Mesendoderm (in vitro differentiated cells): ENCODE measurements around the gene RNASE1.
A peak's percentile ranks its signal among the peaks of the same experiment; 100 is the strongest.

Experiments
- DNase-seq: peaks from one replicate; pipeline ENCODE4 v3.0.0; 2013
- H2AK5ac ChIP-seq: 2 replicates; pipeline ENCODE4 v1.6.1; 2013; ENCODE audit warnings: low read length, inconsistent platforms
- H2BK120ac ChIP-seq: 2 replicates; pipeline ENCODE4 v1.6.1; 2013; ENCODE audit warnings: low read depth, mild to moderate bottlenecking, low read length, moderate library complexity, mixed read lengths
- H2BK15ac ChIP-seq: replicated peaks from 2 replicates; pipeline ENCODE4 v1.6.1; 2013; ENCODE audit warnings: low read depth, mild to moderate bottlenecking, moderate library complexity
- H2BK5ac ChIP-seq: 2 replicates; pipeline ENCODE4 v1.6.1; 2013; ENCODE audit warnings: low read length, inconsistent platforms
- H3K18ac ChIP-seq: 2 replicates; pipeline ENCODE4 v1.6.1; 2013; ENCODE audit warnings: mild to moderate bottlenecking, low read length, mixed read lengths
- H3K23ac ChIP-seq: one replicate; pipeline ENCODE4 v1.6.1; 2013; ENCODE audit warnings: low read length
- H3K27ac ChIP-seq: 2 replicates; pipeline ENCODE4 v1.5.1; 2013; ENCODE audit warnings: low read depth, mild to moderate bottlenecking, inconsistent platforms, low read length, moderate library complexity
- H3K27me3 ChIP-seq: 2 replicates; pipeline ENCODE4 v1.6.1; 2013; ENCODE audit warnings: low read length, control low read depth, mild to moderate bottlenecking, inconsistent platforms; ENCODE audit not compliant: insufficient read depth, poor library complexity
- H3K36me3 ChIP-seq: 2 replicates; pipeline ENCODE4 v1.6.1; 2013; ENCODE audit warnings: low read length, inconsistent platforms; ENCODE audit not compliant: control insufficient read depth, insufficient read depth
- H3K4ac ChIP-seq: one replicate; pipeline ENCODE4 v1.6.1; 2013; ENCODE audit warnings: low read depth, mild to moderate bottlenecking, low read length, moderate library complexity
- H3K4me1 ChIP-seq: 2 replicates; pipeline ENCODE4 v1.6.1; 2013; ENCODE audit warnings: low read depth, low read length, inconsistent platforms; ENCODE audit not compliant: control insufficient read depth
- H3K4me2 ChIP-seq: 2 replicates; pipeline ENCODE4 v1.6.1; 2013; ENCODE audit warnings: low read length
- H3K4me3 ChIP-seq: 2 replicates; pipeline ENCODE4 v1.5.1; 2013; ENCODE audit warnings: mild to moderate bottlenecking, low read length
- H3K56ac ChIP-seq: one replicate; pipeline ENCODE4 v1.6.1; 2013; ENCODE audit warnings: low read length
- H3K79me1 ChIP-seq: 2 replicates; pipeline ENCODE4 v1.6.1; 2013; ENCODE audit warnings: low read length, inconsistent platforms
- H3K79me2 ChIP-seq: 2 replicates; pipeline ENCODE4 v1.6.1; 2013; ENCODE audit warnings: mild to moderate bottlenecking, low read length; ENCODE audit not compliant: control insufficient read depth, insufficient read depth
- H3K9ac ChIP-seq: 2 replicates; pipeline ENCODE4 v1.6.1; 2013; ENCODE audit warnings: low read length, inconsistent platforms
- H4K5ac ChIP-seq: one replicate; pipeline ENCODE4 v1.6.1; 2013; ENCODE audit warnings: low read length
- H4K8ac ChIP-seq: one replicate; pipeline ENCODE4 v1.6.1; 2013; ENCODE audit warnings: low read depth, mild to moderate bottlenecking, control low read depth, low read length, moderate library complexity
- WGBS: extraction: QIAGEN DNeasy Blood & Tissue Kit; methylation state at CpG from one replicate; pipeline ENCODE4 v1.1.7; 2013; ENCODE audit warnings: low lambda C conversion rate, missing lambda C conversion rate; ENCODE audit not compliant: insufficient coverage; ENCODE audit errors: extremely low coverage; 5-methylcytosine and 5-hydroxymethylcytosine counted together

Gene RNASE1

GRCh38 chr14:20799456-20799891 is 3.2 kb downstream of the RNASE1 start:
- Histone ChIP-seq H4K5ac (no peak overlapping the region), H3K36me3 (no peaks in the 10 kb centered on the region), H3K27me3 (no peaks in the 10 kb centered on the region), H3K9ac (peak overlapping the region; percentile 5), H2BK15ac (no peak overlapping the region), H3K18ac (no peak overlapping the region), H3K23ac (no peak overlapping the region), H2AK5ac (no peak overlapping the region), H2BK120ac (no peak overlapping the region), H3K4me3 (no peak overlapping the region), H3K79me1 (no peaks in the 10 kb centered on the region), H3K79me2 (no peaks in the 10 kb centered on the region), H3K27ac (no peak overlapping the region), H3K4me1 (peaks cover 8% of the 10 kb centered on the region), H3K4ac (no peak overlapping the region), H3K4me2 (no peak overlapping the region), H2BK5ac (no peak overlapping the region), H4K8ac (no peak overlapping the region), H3K56ac (peak overlapping the region; percentile 84)
- no peak for DNase-seq
- WGBS = no CpG with 5 or more reads among the region's 4 CpGs

GRCh38 chr14:20798932-20799331 is 3.7 kb downstream of the RNASE1 start:
- Histone ChIP-seq H3K4me2 (no peak overlapping the region), H2BK120ac (no peak overlapping the region), H2BK15ac (no peak overlapping the region), H3K4me3 (no peak overlapping the region), H2BK5ac (no peak overlapping the region), H3K79me1 (no peaks in the 10 kb centered on the region), H4K5ac (no peak overlapping the region), H3K36me3 (no peaks in the 10 kb centered on the region), H3K27ac (no peak overlapping the region), H3K4ac (no peak overlapping the region), H3K9ac (no peak overlapping the region), H3K23ac (no peak overlapping the region), H3K4me1 (peaks cover 8% of the 10 kb centered on the region), H3K79me2 (no peaks in the 10 kb centered on the region), H3K56ac (no peak overlapping the region), H2AK5ac (no peak overlapping the region), H4K8ac (no peak overlapping the region), H3K27me3 (no peaks in the 10 kb centered on the region), H3K18ac (no peak overlapping the region)
- no CpG with 5 or more reads among the region's 6 CpGs for WGBS
- DNase-seq = no peak

- no peaks in the 10 kb centered on the region for H3K79me1 ChIP-seq
- H3K4ac ChIP-seq = no peak overlapping the region
- no peak overlapping the region for H3K9ac ChIP-seq
- no peak overlapping the region for H4K8ac ChIP-seq
- H3K79me2 ChIP-seq = no peaks in the 10 kb centered on the region
- H3K27me3 ChIP-seq = no peaks in the 10 kb centered on the region
- no peak overlapping the region for H4K5ac ChIP-seq
- H3K4me1 ChIP-seq = peaks cover 8% of the 10 kb centered on the region
- no peak overlapping the region for H3K4me3 ChIP-seq
- H3K36me3 ChIP-seq = no peaks in the 10 kb centered on the region
- no peak for DNase-seq
- peak overlapping the region; percentile 69 for H3K56ac ChIP-seq
- H2BK15ac ChIP-seq = no peak overlapping the region
- no peak overlapping the region for H3K23ac ChIP-seq
- WGBS = no CpG with 5 or more reads among the region's 7 CpGs
- no peak overlapping the region for H2BK5ac ChIP-seq
- H3K27ac ChIP-seq = no peak overlapping the region
- no peak overlapping the region for H3K4me2 ChIP-seq
- no peak overlapping the region for H3K18ac ChIP-seq
- no peak overlapping the region for H2BK120ac ChIP-seq
- no peak overlapping the region for H2AK5ac ChIP-seq
Measured at GRCh38 chr14:20798318-20798717, 4.3 kb downstream of the RNASE1 start.

- no peak overlapping the region for H2AK5ac ChIP-seq
- H3K4me3 ChIP-seq = no peak overlapping the region
- H3K56ac ChIP-seq = no peak overlapping the region
- no peak overlapping the region for H4K8ac ChIP-seq
- no peaks in the 10 kb centered on the region for H3K79me1 ChIP-seq
- H3K4me2 ChIP-seq = no peak overlapping the region
- no peak overlapping the region for H3K23ac ChIP-seq
- DNase-seq = no peak
- WGBS = no CpG with 5 or more reads among the region's 1 CpG
- H3K9ac ChIP-seq = no peak overlapping the region
- peaks cover 8% of the 10 kb centered on the region for H3K4me1 ChIP-seq
- H3K18ac ChIP-seq = no peak overlapping the region
- no peak overlapping the region for H3K4ac ChIP-seq
- H2BK120ac ChIP-seq = no peak overlapping the region
- H3K79me2 ChIP-seq = no peaks in the 10 kb centered on the region
- H3K27ac ChIP-seq = no peak overlapping the region
- H4K5ac ChIP-seq = no peak overlapping the region
- H3K27me3 ChIP-seq = no peaks in the 10 kb centered on the region
- no peaks in the 10 kb centered on the region for H3K36me3 ChIP-seq
- H2BK15ac ChIP-seq = no peak overlapping the region
- no peak overlapping the region for H2BK5ac ChIP-seq
Measured at GRCh38 chr14:20797164-20797563, 5.5 kb downstream of the RNASE1 start.

GRCh38 chr14:20794644-20795369 is 7.8 kb downstream of the RNASE1 start:
- Histone ChIP-seq H3K27me3 (no peaks in the 10 kb centered on the region), H3K18ac (no peak overlapping the region), H2BK15ac (no peak overlapping the region), H2AK5ac (no peak overlapping the region), H3K79me2 (no peaks in the 10 kb centered on the region), H3K27ac (no peak overlapping the region), H3K4me2 (no peak overlapping the region), H3K4ac (no peak overlapping the region), H3K4me1 (peaks cover 4% of the 10 kb centered on the region), H3K9ac (no peak overlapping the region), H4K8ac (no peak overlapping the region), H2BK5ac (no peak overlapping the region), H3K36me3 (no peaks in the 10 kb centered on the region), H3K56ac (no peak overlapping the region), H3K4me3 (no peak overlapping the region), H4K5ac (no peak overlapping the region), H3K79me1 (no peaks in the 10 kb centered on the region), H3K23ac (no peak overlapping the region), H2BK120ac (no peak overlapping the region)
- no CpG with 5 or more reads among the region's 7 CpGs for WGBS
- no peak for DNase-seq

- no peaks in the 10 kb centered on the region for H3K27me3 ChIP-seq
- no peaks in the 10 kb centered on the region for H3K36me3 ChIP-seq
- no peak for DNase-seq
- H3K56ac ChIP-seq = no peak overlapping the region
- no peak overlapping the region for H3K4me2 ChIP-seq
- no peak overlapping the region for H2BK15ac ChIP-seq
- H3K79me1 ChIP-seq = no peaks in the 10 kb centered on the region
- H3K23ac ChIP-seq = no peak overlapping the region
- peak overlapping the region; percentile 60 for H3K18ac ChIP-seq
- H3K4me3 ChIP-seq = no peak overlapping the region
- no peak overlapping the region for H4K8ac ChIP-seq
- H2BK5ac ChIP-seq = no peak overlapping the region
- H4K5ac ChIP-seq = no peak overlapping the region
- H2AK5ac ChIP-seq = no peak overlapping the region
- no peak overlapping the region for H3K9ac ChIP-seq
- H2BK120ac ChIP-seq = no peak overlapping the region
- H3K4ac ChIP-seq = no peak overlapping the region
- H3K4me1 ChIP-seq = no peaks in the 10 kb centered on the region
- no peaks in the 10 kb centered on the region for H3K79me2 ChIP-seq
- no peak overlapping the region for H3K27ac ChIP-seq
- WGBS = no CpG with 5 or more reads among the region's 4 CpGs
Measured at GRCh38 chr14:20792556-20792955, 10.1 kb downstream of the RNASE1 start.
